ENCODE data around the gene STT3A.

The STT3A gene

DNA sequence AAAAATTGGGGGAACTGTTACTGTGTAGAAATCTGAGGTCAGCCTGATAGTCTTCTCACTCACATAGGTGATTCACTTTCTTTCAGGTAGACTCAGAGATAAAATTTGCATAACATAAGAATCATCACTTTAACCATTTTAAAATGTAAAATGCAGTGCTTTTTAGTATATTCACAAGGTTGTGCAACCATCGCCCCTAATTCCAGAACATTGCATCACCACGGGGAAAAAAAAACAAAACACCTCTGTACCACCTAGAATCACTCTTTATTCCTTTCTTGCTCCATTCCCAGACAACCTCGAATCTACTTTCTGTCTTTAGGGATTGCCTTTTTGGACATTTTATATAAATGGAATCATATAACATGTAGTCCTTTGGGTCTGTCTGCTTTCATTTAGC is 53.2 kb downstream of the STT3A start:
- Histone ChIP-seq H3K4me3 (ENCODE audit: insufficient read depth, low read depth, low read length) (no peak overlapping the region), H3K4me1 (ENCODE audit: control insufficient read depth, insufficient read depth, low read length) (no peaks in the 10 kb centered on the region), H3K9me3 (ENCODE audit: control insufficient read depth, low read length) (no peaks in the 10 kb centered on the region), H3K36me3 (ENCODE audit: control insufficient read depth, insufficient read depth, low read length) (peaks cover 39% of the 10 kb centered on the region), H3K27me3 (ENCODE audit: control insufficient read depth, insufficient read depth, low read length, poor library complexity, severe bottlenecking) (no peaks in the 10 kb centered on the region), H3K27ac (ENCODE audit: insufficient read depth, low read depth, low read length, poor library complexity, severe bottlenecking) (no peak overlapping the region)
- WGBS, 2 experiments = 83 to 98% methylated on average over 2 to 3 of the region's 3 CpGs

GRCh38 chr11:125649465-125650166 is 57.0 kb downstream of the STT3A start:
- H3K4me3 ChIP-seq (ENCODE audit: insufficient read depth, low read depth, low read length) = no peak overlapping the region
- 92 to 94% methylated on average over 6 of the region's 6 CpGs for WGBS, 2 experiments
- no peaks in the 10 kb centered on the region for H3K4me1 ChIP-seq (ENCODE audit: control insufficient read depth, insufficient read depth, low read length)
- H3K9me3 ChIP-seq (ENCODE audit: control insufficient read depth, low read length) = no peaks in the 10 kb centered on the region
- H3K27me3 ChIP-seq (ENCODE audit: control insufficient read depth, insufficient read depth, low read length, poor library complexity, severe bottlenecking) = no peaks in the 10 kb centered on the region
- H3K27ac ChIP-seq (ENCODE audit: insufficient read depth, low read depth, low read length, poor library complexity, severe bottlenecking) = no peak overlapping the region
- peaks cover 44% of the 10 kb centered on the region for H3K36me3 ChIP-seq (ENCODE audit: control insufficient read depth, insufficient read depth, low read length)

DNA sequence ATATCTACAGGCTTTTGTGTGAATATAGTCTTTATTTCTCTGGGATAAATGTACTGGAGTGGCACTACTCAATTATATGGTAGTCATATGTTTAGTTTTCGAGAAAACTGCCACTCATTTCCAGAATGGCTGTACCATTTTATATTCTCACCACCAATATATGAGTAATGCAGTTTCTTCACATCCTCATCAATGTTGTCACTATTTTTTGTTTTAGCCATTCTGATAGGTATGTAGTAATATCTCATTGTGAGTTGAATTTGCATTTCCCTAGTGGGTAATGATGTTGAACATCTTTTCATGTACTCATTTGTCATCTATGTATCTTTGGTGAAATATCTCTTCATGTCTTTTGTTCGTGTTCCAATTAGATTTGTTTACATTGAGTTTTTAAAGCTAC is 70.0 kb downstream of the STT3A start:
- no peaks in the 10 kb centered on the region for H3K9me3 ChIP-seq (ENCODE audit: control insufficient read depth, low read length)
- WGBS, 2 experiments = 100% methylated on average over 2 of the region's 2 CpGs; no CpG with 5 or more reads in 1 of the 2 experiments
- H3K27me3 ChIP-seq (ENCODE audit: control insufficient read depth, insufficient read depth, low read length, poor library complexity, severe bottlenecking) = no peaks in the 10 kb centered on the region
- H3K4me1 ChIP-seq (ENCODE audit: control insufficient read depth, insufficient read depth, low read length) = no peaks in the 10 kb centered on the region
- no peak overlapping the region for H3K4me3 ChIP-seq (ENCODE audit: insufficient read depth, low read depth, low read length)
- peaks cover 30% of the 10 kb centered on the region for H3K36me3 ChIP-seq (ENCODE audit: control insufficient read depth, insufficient read depth, low read length)
- no peak overlapping the region for H3K27ac ChIP-seq (ENCODE audit: insufficient read depth, low read depth, low read length, poor library complexity, severe bottlenecking)

- Histone ChIP-seq H3K4me3 (ENCODE audit: insufficient read depth, low read depth, low read length) (no peak overlapping the region), H3K27me3 (ENCODE audit: control insufficient read depth, insufficient read depth, low read length, poor library complexity, severe bottlenecking) (no peaks in the 10 kb centered on the region), H3K4me1 (ENCODE audit: control insufficient read depth, insufficient read depth, low read length) (no peaks in the 10 kb centered on the region), H3K36me3 (ENCODE audit: control insufficient read depth, insufficient read depth, low read length) (peaks cover 24% of the 10 kb centered on the region), H3K27ac (ENCODE audit: insufficient read depth, low read depth, low read length, poor library complexity, severe bottlenecking) (no peak overlapping the region), H3K9me3 (ENCODE audit: control insufficient read depth, low read length) (no peaks in the 10 kb centered on the region)
- WGBS, 2 experiments = 98 to 100% methylated on average over 1 to 2 of the region's 3 CpGs
Measured at GRCh38 chr11:125663910-125664309, 71.3 kb downstream of the STT3A start.

GRCh38 chr11:125667151-125667550 is 74.5 kb downstream of the STT3A start:
- Histone ChIP-seq H3K4me1 (ENCODE audit: control insufficient read depth, insufficient read depth, low read length) (no peaks in the 10 kb centered on the region), H3K9me3 (ENCODE audit: control insufficient read depth, low read length) (no peaks in the 10 kb centered on the region), H3K4me3 (ENCODE audit: insufficient read depth, low read depth, low read length) (no peak overlapping the region), H3K27me3 (ENCODE audit: control insufficient read depth, insufficient read depth, low read length, poor library complexity, severe bottlenecking) (no peaks in the 10 kb centered on the region), H3K27ac (ENCODE audit: insufficient read depth, low read depth, low read length, poor library complexity, severe bottlenecking) (no peak overlapping the region), H3K36me3 (ENCODE audit: control insufficient read depth, insufficient read depth, low read length) (peaks cover 17% of the 10 kb centered on the region)
- WGBS, 2 experiments = 98 to 100% methylated on average over 2 of the region's 2 CpGs

DNA sequence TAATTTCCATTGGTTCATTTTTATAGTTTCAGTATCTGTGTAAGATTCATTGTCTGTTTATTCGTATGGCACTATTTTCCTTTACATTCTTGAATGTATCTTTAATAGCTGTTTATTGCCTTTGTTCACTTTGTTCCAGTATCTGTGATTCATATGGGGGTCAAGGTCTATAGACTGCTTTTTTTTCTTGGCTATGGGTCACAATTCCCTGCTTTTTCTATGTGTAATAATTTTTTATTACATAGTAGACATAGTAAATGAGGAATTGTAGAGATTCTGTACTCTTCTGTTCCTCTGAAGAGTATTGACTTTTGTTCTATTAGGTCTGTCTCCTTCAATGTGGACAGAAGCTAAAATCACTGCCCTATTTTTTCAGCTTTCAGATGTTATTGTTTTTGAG is 77.5 kb downstream of the STT3A start:
- WGBS, 2 experiments = 89% methylated on average over 1 of the region's 1 CpG; no CpG with 5 or more reads in 1 of the 2 experiments
- Histone ChIP-seq H3K4me3 (ENCODE audit: insufficient read depth, low read depth, low read length) (no peak overlapping the region), H3K36me3 (ENCODE audit: control insufficient read depth, insufficient read depth, low read length) (peaks cover 17% of the 10 kb centered on the region), H3K4me1 (ENCODE audit: control insufficient read depth, insufficient read depth, low read length) (no peaks in the 10 kb centered on the region), H3K27ac (ENCODE audit: insufficient read depth, low read depth, low read length, poor library complexity, severe bottlenecking) (no peak overlapping the region), H3K27me3 (ENCODE audit: control insufficient read depth, insufficient read depth, low read length, poor library complexity, severe bottlenecking) (no peaks in the 10 kb centered on the region), H3K9me3 (ENCODE audit: control insufficient read depth, low read length) (no peaks in the 10 kb centered on the region)

DNA sequence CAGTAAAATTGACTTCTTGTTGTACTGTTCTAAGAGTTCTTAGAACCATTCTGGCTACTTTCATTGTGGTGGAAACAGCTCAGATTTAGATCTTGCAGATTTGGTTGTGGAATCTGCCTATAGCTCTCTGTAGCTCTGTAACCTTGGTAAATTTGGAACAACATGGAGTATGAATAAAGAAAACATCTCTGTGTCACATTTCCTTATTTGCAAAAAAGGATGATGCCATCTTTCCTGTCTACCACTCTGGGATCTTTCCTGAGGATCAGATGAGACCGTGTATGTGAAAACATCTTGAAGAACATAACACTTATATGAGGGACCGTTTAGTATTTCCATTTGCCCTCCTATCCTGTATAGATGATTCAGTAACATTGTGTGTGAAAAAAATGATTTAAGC is 78.9 kb downstream of the STT3A start:
- no peak overlapping the region for H3K27ac ChIP-seq (ENCODE audit: insufficient read depth, low read depth, low read length, poor library complexity, severe bottlenecking)
- H3K36me3 ChIP-seq (ENCODE audit: control insufficient read depth, insufficient read depth, low read length) = peaks cover 28% of the 10 kb centered on the region
- H3K4me3 ChIP-seq (ENCODE audit: insufficient read depth, low read depth, low read length) = no peak overlapping the region
- no peaks in the 10 kb centered on the region for H3K9me3 ChIP-seq (ENCODE audit: control insufficient read depth, low read length)
- H3K27me3 ChIP-seq (ENCODE audit: control insufficient read depth, insufficient read depth, low read length, poor library complexity, severe bottlenecking) = no peaks in the 10 kb centered on the region
- WGBS, 2 experiments = 100% methylated on average over 1 of the region's 2 CpGs
- no peaks in the 10 kb centered on the region for H3K4me1 ChIP-seq (ENCODE audit: control insufficient read depth, insufficient read depth, low read length)

All from ectodermal cell (in vitro differentiated cells).